ENCODE data around the gene MAP2K3. TPM values are rescaled to one million over a fixed set of nuclear protein-coding genes. Genes with fewer than 3 reads are reported as not detected.

The MAP2K3 gene
- total and polyA plus RNA-seq, 2 of the 4 experiments (the other 2 are of a cell fraction): 23.5 to 82.2 TPM

- Histone ChIP-seq H3K36me3 (ENCODE audit: control insufficient read depth, insufficient read depth, low read length) (no peaks in the 10 kb centered on the region), H3K4me2 (ENCODE audit: low read depth, low read length) (no peak overlapping the region), H3K9me1 (ENCODE audit: insufficient read depth, low read length) (no peaks in the 10 kb centered on the region), H2AFZ (replicated peaks; ENCODE audit: low read length, poor library complexity) (no peak overlapping the region), H2BK120ac (ENCODE audit: low read depth, low read length) (no peak overlapping the region), H3K9me3 (ENCODE audit: control insufficient read depth, insufficient read depth, low read length) (no peaks in the 10 kb centered on the region), H2AK9ac (replicated peaks; ENCODE audit: low read depth, low read length, poor library complexity) (no peak overlapping the region), H3K23ac (ENCODE audit: low read depth, low read length) (no peak overlapping the region), H3K14ac (replicated peaks; ENCODE audit: low read depth, low read length) (no peak overlapping the region), H2AK5ac (ENCODE audit: low read depth, low read length) (no peak overlapping the region), H3K79me1 (ENCODE audit: low read depth in 1 of 2, low read length in 2 of 2) (no peaks in the 10 kb centered on the region), H4K5ac (ENCODE audit: low read depth, low read length) (no peak overlapping the region), H4K91ac (ENCODE audit: insufficient read depth, low read depth, low read length) (no peak overlapping the region), H3K4me3 (ENCODE audit: insufficient read depth, low read depth, low read length) (no peak overlapping the region), H2BK15ac (ENCODE audit: low read depth, low read length) (no peak overlapping the region), H2BK5ac (ENCODE audit: low read depth, low read length, poor library complexity, severe bottlenecking) (no peak overlapping the region), H3K4ac (ENCODE audit: low read depth, low read length) (no peak overlapping the region), H3K56ac (ENCODE audit: extremely low read depth, insufficient read depth, low read length) (no peak overlapping the region), H3K4me1 (ENCODE audit: control insufficient read depth, insufficient read depth, low read length) (no peaks in the 10 kb centered on the region), H4K8ac (ENCODE audit: low read depth in 2 of 2, low read length in 2 of 2) (no peak overlapping the region), H3K27ac (ENCODE audit: insufficient read depth, low read length) (no peak overlapping the region), H3K9ac (ENCODE audit: low read depth, low read length) (no peak overlapping the region), H3K27me3 (ENCODE audit: control insufficient read depth, insufficient read depth, low read length) (peaks cover 49% of the 10 kb centered on the region), H3K18ac (ENCODE audit: low read depth, low read length) (no peak overlapping the region), H2BK20ac (ENCODE audit: low read depth, low read length) (no peak overlapping the region), H4K20me1 (ENCODE audit: insufficient read depth, low read length) (no peaks in the 10 kb centered on the region; the same call in 1 of the 2 replicates)
- no TSS peak for BruUV-seq (replicated peaks)
- no peak for TF ChIP-seq RCOR1 (IDR thresholded peaks at IDR 0.05; ENCODE audit: insufficient replicate concordance, low read length)
- TF ChIP-seq MAFK (IDR thresholded peaks at IDR 0.05; ENCODE audit: low read depth, low read length): no peak
- no peak for TF ChIP-seq MXI1 (IDR thresholded peaks at IDR 0.05; ENCODE audit: borderline replicate concordance, low read depth, low read length)
- in situ Hi-C loops (cut with MboI; ENCODE audit: low sequenced_read_pairs): no loop called here
- no peak for ATAC-seq (ENCODE audit: low read depth)
- CTCF ChIA-PET: no interaction called here
- DNase-seq: no peak
- intact Hi-C loops (cut with micrococcal nuclease): no loop called here
- dilution Hi-C loops (cut with HindIII; ENCODE audit: low sequenced_read_pairs, unreplicated experiment): no loop called here
- POLR2A ChIA-PET (ENCODE audit: unreplicated experiment): no interaction called here
Measured at GRCh38 chr17:21362331-21362931, 77.9 kb downstream of the MAP2K3 start.
